SK-N-SH (cell line): Measurements from ENCODE around the gene ARHGAP5. TPM values are rescaled to one million over a fixed set of nuclear protein-coding genes. Genes with fewer than 3 reads are reported as not detected.

Experiments used
- CTCF ChIA-PET: fragments of 300-600, 350-600 bp; formaldehyde crosslinking; extraction: SDS; loops from one replicate; lab custom pipeline; 2021; lab: Yijun Ruan, JAX
- POLR2A ChIA-PET: fragments of 350-600 bp; sonication (Branson Sonifier 250); formaldehyde crosslinking; extraction: SDS; loops from one replicate; lab custom pipeline; 2020; ENCODE audit warnings: antibody characterized with exemption, inconsistent platforms; lab: Yijun Ruan, JAX
- DNase-seq: peaks from one replicate; pipeline ENCODE4 v3.0.0; 2012
- H2AFZ ChIP-seq: fragments of 200-600 bp; sonication (generic); 2 replicates; pipeline ENCODE4 v1.8.1; 2016; ENCODE audit warnings: antibody characterized with exemption, mild to moderate bottlenecking, low read depth
- H3F3A ChIP-seq: fragments of 200-600 bp; sonication (generic); replicated peaks from 2 replicates; pipeline ENCODE3; 2016; ENCODE audit warnings: antibody characterized with exemption, mild to moderate bottlenecking; ENCODE audit not compliant: insufficient read depth
- H3K27ac ChIP-seq, 2 experiments: fragments of 200-500 bp in 1 of 2; fragments of 200-600 bp in 1 of 2; sonication (Bioruptor generic) in 1 of 2; sonication (generic), shearing (Covaris generic) in 1 of 2; 2 replicates each; pipeline versions ENCODE4 v1.5.1 to v1.6.1; 2014 to 2016; ENCODE audit warnings: low read depth in 2 of 2, inconsistent platforms in 1 of 2, low read length in 1 of 2, mild to moderate bottlenecking in 1 of 2, mixed read lengths in 1 of 2
- H3K27me3 ChIP-seq: fragments of 200-600 bp; sonication (generic), shearing (Covaris generic); 2 replicates; pipeline ENCODE4 v1.6.1; 2016; ENCODE audit warnings: mixed run types; ENCODE audit not compliant: insufficient read depth
- H3K36me3 ChIP-seq, 2 experiments: fragments of 200-500 bp in 1 of 2; fragments of 200-600 bp in 1 of 2; sonication (Bioruptor generic) in 1 of 2; sonication (generic) in 1 of 2; replicated peaks in 1 of 2; 2 replicates each; pipeline versions ENCODE3 to v1.5.1; 2014 to 2016; ENCODE audit warnings: low read length in 1 of 2, mild to moderate bottlenecking in 1 of 2; ENCODE audit not compliant: insufficient read depth in 2 of 2, control insufficient read depth in 1 of 2
- H3K4me1 ChIP-seq, 2 experiments: fragments of 200-500 bp in 1 of 2; fragments of 200-600 bp in 1 of 2; sonication (Bioruptor generic) in 1 of 2; sonication (generic), shearing (Covaris generic) in 1 of 2; 2 replicates each; pipeline versions ENCODE4 v1.5.1 to v1.6.1; 2014 to 2016; ENCODE audit warnings: low read depth in 1 of 2, low read length in 1 of 2, mixed run types in 1 of 2; ENCODE audit not compliant: insufficient read depth in 2 of 2, control insufficient read depth in 1 of 2
- H3K4me2 ChIP-seq: fragments of 200-600 bp; sonication (generic), shearing (Covaris generic); 2 replicates; pipeline ENCODE4 v1.6.1; 2017; ENCODE audit warnings: mixed run types
- H3K4me3 ChIP-seq, 2 experiments: fragments of 200-500 bp in 1 of 2; fragments of 200-600 bp in 1 of 2; sonication (Bioruptor generic) in 1 of 2; sonication (generic), shearing (Covaris generic) in 1 of 2; 2 replicates each; pipeline versions ENCODE4 v1.5.1 to v1.8.1; 2014 to 2016; ENCODE audit warnings: low read depth in 2 of 2, inconsistent platforms in 1 of 2, low read length in 1 of 2, mild to moderate bottlenecking in 1 of 2, mixed read lengths in 1 of 2, moderate library complexity in 1 of 2
- H3K79me2 ChIP-seq: fragments of 200-600 bp; sonication (generic); 2 replicates; pipeline ENCODE4 v1.8.1; 2017; ENCODE audit warnings: mild to moderate bottlenecking; ENCODE audit not compliant: insufficient read depth
- H3K9ac ChIP-seq: fragments of 200-600 bp; sonication (generic); 2 replicates; pipeline ENCODE4 v1.6.1; 2017; ENCODE audit warnings: mixed run types
- H3K9me2 ChIP-seq: fragments of 200-600 bp; sonication (generic); 2 replicates; pipeline ENCODE4 v1.6.1; 2017; ENCODE audit warnings: mixed run types
- H3K9me3 ChIP-seq: fragments of 200-600 bp; sonication (generic); 2 replicates; pipeline ENCODE4 v1.6.1; 2017; ENCODE audit warnings: mixed run types, mild to moderate bottlenecking, moderate library complexity
- H4K20me1 ChIP-seq: fragments of 200-600 bp; sonication (generic); 2 replicates; pipeline ENCODE4 v1.6.1; 2017; ENCODE audit warnings: mild to moderate bottlenecking, mixed run types; ENCODE audit not compliant: insufficient read depth
- CHD2 ChIP-seq: fragments of 150-350 bp; IDR thresholded peaks from 2 replicates; pipeline ENCODE4 v1.6.1; 2018; ENCODE audit warnings: low read length; ENCODE audit not compliant: partially characterized antibody
- EP300 ChIP-seq, 2 experiments: IDR thresholded peaks; 2 replicates each; pipeline versions ENCODE4 v1.4.0 to v1.6.1; 2012; ENCODE audit warnings: borderline replicate concordance in 1 of 2, low read depth in 1 of 2, low read length in 1 of 2
- EZH2phosphoT487 ChIP-seq: fragments of 200-600 bp; sonication (generic); IDR thresholded peaks from 2 replicates; pipeline ENCODE4 v1.6.1; 2017; ENCODE audit warnings: low read depth, mixed run types, mild to moderate bottlenecking, antibody characterized with exemption, moderate library complexity, borderline replicate concordance
- MXI1 ChIP-seq: IDR thresholded peaks from 2 replicates; pipeline ENCODE4 v1.6.1; 2012; ENCODE audit warnings: mild to moderate bottlenecking, low read depth, low read length, improper control_type of control experiment
- NFIC ChIP-seq: IDR thresholded peaks from 2 replicates; pipeline ENCODE4 v1.4.0; 2012; ENCODE audit warnings: borderline replicate concordance
- RCOR1 ChIP-seq: fragments of 150-350 bp; IDR thresholded peaks from 2 replicates; pipeline ENCODE4 v1.6.1; 2017; ENCODE audit warnings: antibody characterized with exemption, low read length
- RFX5 ChIP-seq: IDR thresholded peaks from 2 replicates; pipeline ENCODE4 v1.6.1; 2012; ENCODE audit warnings: mild to moderate bottlenecking, improper control_type of control experiment, low read length
- SMC3 ChIP-seq: IDR thresholded peaks from 2 replicates; pipeline ENCODE4 v1.6.1; 2012; ENCODE audit warnings: low read depth, low read length, improper control_type of control experiment
- TEAD4 ChIP-seq: IDR thresholded peaks from 2 replicates; pipeline ENCODE4 v1.4.0; 2012; ENCODE audit warnings: mild to moderate bottlenecking, borderline replicate concordance; ENCODE audit not compliant: insufficient read depth
- YY1 ChIP-seq: IDR thresholded peaks from 2 replicates; pipeline ENCODE4 v1.4.0; 2012; ENCODE audit warnings: low read depth, mild to moderate bottlenecking
- ZBTB33 ChIP-seq: IDR thresholded peaks from 2 replicates; pipeline ENCODE4 v1.4.0; 2012; ENCODE audit warnings: low read depth, borderline replicate concordance
- WGBS: methylation state at CpG from one replicate; pipeline ENCODE4 v1.1.6; 2017; ENCODE audit warnings: low lambda C conversion rate; 5-methylcytosine and 5-hydroxymethylcytosine counted together
- polyA plus RNA-seq, 3 experiments: library from polyadenylated mRNA; depleted of rRNA; stranded (reverse); fragments of >200 nt; gene quantifications; 2 replicates each; pipeline ENCODE4 v1.2.3, GENCODE V29; 2012
- TF ChIP-seq, protein P1 (sequence below): fragments of 200-600 bp; sonication (generic); IDR thresholded peaks from 2 replicates; pipeline ENCODE4 v1.6.1; 2017; ENCODE audit warnings: antibody characterized with exemption, mild to moderate bottlenecking, moderate library complexity
- TF ChIP-seq, protein P2 (sequence below): IDR thresholded peaks from 2 replicates; pipeline ENCODE4 v1.4.0; 2012; ENCODE audit warnings: low read depth
- TF ChIP-seq, protein P3 (sequence below): IDR thresholded peaks from 2 replicates; pipeline ENCODE4 v1.4.0; 2012; ENCODE audit warnings: low read depth, borderline replicate concordance
- TF ChIP-seq, protein P4 (sequence below): fragments of 150-350 bp; IDR thresholded peaks from 2 replicates; pipeline ENCODE4 v1.6.1; 2016; ENCODE audit warnings: mild to moderate bottlenecking, low read depth, low read length

Gene ARHGAP5
- polyA plus RNA-seq, 1 of the 3 experiments (the other 2 are of a cell fraction) = 7.2 TPM

GRCh38 chr14:32150392-32150791, 73.3 kb downstream of the ARHGAP5 start:
- ChIA-PET CTCF (interaction anchor here (1.3 kb wide), 1 partner anchor 80 kb away, joined by 3 read pairs; no protein-coding TSS in a partner anchor), POLR2A (no interaction called here)
- 94% methylated on average over 2 of the region's 2 CpGs for WGBS
- no peaks in the 10 kb centered on the region for H3K9me3 ChIP-seq
- H3K36me3 ChIP-seq = peaks cover 71 to 93% of the 10 kb centered on the region in 2 experiments
- no peaks in the 10 kb centered on the region for H3K4me1 ChIP-seq
- H2AFZ ChIP-seq = no peak overlapping the region
- no peak overlapping the region for H3K4me3 ChIP-seq
- H3K9me2 ChIP-seq = no peaks in the 10 kb centered on the region
- TF ChIP-seq NFIC = no peak
- TF ChIP-seq SMC3 = no peak
- TF ChIP-seq, protein P1, sequence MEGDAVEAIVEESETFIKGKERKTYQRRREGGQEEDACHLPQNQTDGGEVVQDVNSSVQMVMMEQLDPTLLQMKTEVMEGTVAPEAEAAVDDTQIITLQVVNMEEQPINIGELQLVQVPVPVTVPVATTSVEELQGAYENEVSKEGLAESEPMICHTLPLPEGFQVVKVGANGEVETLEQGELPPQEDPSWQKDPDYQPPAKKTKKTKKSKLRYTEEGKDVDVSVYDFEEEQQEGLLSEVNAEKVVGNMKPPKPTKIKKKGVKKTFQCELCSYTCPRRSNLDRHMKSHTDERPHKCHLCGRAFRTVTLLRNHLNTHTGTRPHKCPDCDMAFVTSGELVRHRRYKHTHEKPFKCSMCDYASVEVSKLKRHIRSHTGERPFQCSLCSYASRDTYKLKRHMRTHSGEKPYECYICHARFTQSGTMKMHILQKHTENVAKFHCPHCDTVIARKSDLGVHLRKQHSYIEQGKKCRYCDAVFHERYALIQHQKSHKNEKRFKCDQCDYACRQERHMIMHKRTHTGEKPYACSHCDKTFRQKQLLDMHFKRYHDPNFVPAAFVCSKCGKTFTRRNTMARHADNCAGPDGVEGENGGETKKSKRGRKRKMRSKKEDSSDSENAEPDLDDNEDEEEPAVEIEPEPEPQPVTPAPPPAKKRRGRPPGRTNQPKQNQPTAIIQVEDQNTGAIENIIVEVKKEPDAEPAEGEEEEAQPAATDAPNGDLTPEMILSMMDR = no peak
- no peak for TF ChIP-seq YY1
- no peak for TF ChIP-seq CHD2
- no peak for TF ChIP-seq EZH2phosphoT487
- TF ChIP-seq, protein P2, sequence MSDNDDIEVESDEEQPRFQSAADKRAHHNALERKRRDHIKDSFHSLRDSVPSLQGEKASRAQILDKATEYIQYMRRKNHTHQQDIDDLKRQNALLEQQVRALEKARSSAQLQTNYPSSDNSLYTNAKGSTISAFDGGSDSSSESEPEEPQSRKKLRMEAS = no peak
- TF ChIP-seq, protein P3, sequence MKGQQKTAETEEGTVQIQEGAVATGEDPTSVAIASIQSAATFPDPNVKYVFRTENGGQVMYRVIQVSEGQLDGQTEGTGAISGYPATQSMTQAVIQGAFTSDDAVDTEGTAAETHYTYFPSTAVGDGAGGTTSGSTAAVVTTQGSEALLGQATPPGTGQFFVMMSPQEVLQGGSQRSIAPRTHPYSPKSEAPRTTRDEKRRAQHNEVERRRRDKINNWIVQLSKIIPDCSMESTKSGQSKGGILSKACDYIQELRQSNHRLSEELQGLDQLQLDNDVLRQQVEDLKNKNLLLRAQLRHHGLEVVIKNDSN = no peak
- no peak for TF ChIP-seq RCOR1
- no peak for TF ChIP-seq EP300 (IDR thresholded peaks at IDR 0.05; ENCODE audit: borderline replicate concordance in 1 of 2, low read depth in 1 of 2, low read length in 1 of 2)
- TF ChIP-seq MXI1 = no peak
- TF ChIP-seq TEAD4 = no peak
- no peak for TF ChIP-seq ZBTB33
- TF ChIP-seq RFX5 = no peak
- TF ChIP-seq, protein P4, sequence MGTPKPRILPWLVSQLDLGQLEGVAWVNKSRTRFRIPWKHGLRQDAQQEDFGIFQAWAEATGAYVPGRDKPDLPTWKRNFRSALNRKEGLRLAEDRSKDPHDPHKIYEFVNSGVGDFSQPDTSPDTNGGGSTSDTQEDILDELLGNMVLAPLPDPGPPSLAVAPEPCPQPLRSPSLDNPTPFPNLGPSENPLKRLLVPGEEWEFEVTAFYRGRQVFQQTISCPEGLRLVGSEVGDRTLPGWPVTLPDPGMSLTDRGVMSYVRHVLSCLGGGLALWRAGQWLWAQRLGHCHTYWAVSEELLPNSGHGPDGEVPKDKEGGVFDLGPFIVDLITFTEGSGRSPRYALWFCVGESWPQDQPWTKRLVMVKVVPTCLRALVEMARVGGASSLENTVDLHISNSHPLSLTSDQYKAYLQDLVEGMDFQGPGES = no peak
- H3F3A ChIP-seq = peaks cover 3% of the 10 kb centered on the region
- DNase-seq = no peak
- H3K9ac ChIP-seq = no peak overlapping the region
- no peak overlapping the region for H3K27ac ChIP-seq
- no peaks in the 10 kb centered on the region for H3K27me3 ChIP-seq
- H4K20me1 ChIP-seq = peaks cover 11% of the 10 kb centered on the region; the same call in 1 of the 2 replicates
- peaks cover 32% of the 10 kb centered on the region for H3K79me2 ChIP-seq
- H3K4me2 ChIP-seq = no peak overlapping the region
